K562 (cell line): ENCODE measurements around the gene ADD1. TPM values are rescaled to one million over a fixed set of nuclear protein-coding genes. Genes with fewer than 3 reads are reported as not detected.

Experiments
- BHLHE40 ChIP-seq: IDR thresholded peaks from 2 replicates; pipeline ENCODE4 v1.6.1; 2011; ENCODE audit warnings: low read length, improper control_type of control experiment
- GATA2 ChIP-seq: sonication (generic); formaldehyde crosslinking; IDR thresholded peaks from 2 replicates; pipeline ENCODE4 v1.4.0; 2020; ENCODE audit warnings: mild to moderate bottlenecking, missing genetic modification reagents
- GATAD2A ChIP-seq: fragments of 450-650 bp; IDR thresholded peaks from 2 replicates; pipeline ENCODE4 v1.6.1; 2017
- HDAC2 ChIP-seq: fragments of 450-650 bp; IDR thresholded peaks from 2 replicates; pipeline ENCODE4 v1.6.1; 2016; ENCODE audit warnings: mild to moderate bottlenecking
- MEF2A ChIP-seq: IDR thresholded peaks from 2 replicates; pipeline ENCODE4 v1.6.1; 2011; ENCODE audit warnings: low read depth, mild to moderate bottlenecking, low read length, moderate library complexity; ENCODE audit not compliant: control insufficient read depth
- MEIS2 ChIP-seq: fragments of 450-650 bp; IDR thresholded peaks from 2 replicates; pipeline ENCODE4 v1.6.1; 2014; ENCODE audit warnings: mild to moderate bottlenecking; ENCODE audit not compliant: partially characterized antibody
- MTA3 ChIP-seq: fragments of 450-650 bp; formaldehyde crosslinking; IDR thresholded peaks from 2 replicates; pipeline ENCODE4 v1.6.1; 2017; ENCODE audit warnings: mild to moderate bottlenecking, borderline replicate concordance
- PRMT5 ChIP-seq: sonication (generic); formaldehyde crosslinking; IDR thresholded peaks from 2 replicates; pipeline ENCODE4 v1.5.0; 2020; ENCODE audit warnings: missing genetic modification reagents
- SREBF2 ChIP-seq: sonication (generic); formaldehyde crosslinking; IDR thresholded peaks from 2 replicates; pipeline ENCODE4 v1.4.0; 2020; ENCODE audit warnings: mild to moderate bottlenecking, missing genetic modification reagents
- TCF7 ChIP-seq: sonication (generic); IDR thresholded peaks from 2 replicates; pipeline ENCODE4 v1.6.1; 2016; ENCODE audit warnings: antibody characterized with exemption, borderline replicate concordance
- TEAD1 ChIP-seq, 2 experiments: fragments of 450-650 bp in 1 of 2; sonication (generic) in 1 of 2; formaldehyde crosslinking; IDR thresholded peaks; 2 replicates each; pipeline versions ENCODE4 v1.4.0 to v1.8.0; 2020 to 2022; ENCODE audit warnings: mild to moderate bottlenecking in 2 of 2, missing genetic modification reagents in 1 of 2
- ZBTB17 ChIP-seq: fragments of 450-650 bp; formaldehyde crosslinking; IDR thresholded peaks from 2 replicates; pipeline ENCODE4 v1.4.0; 2020; ENCODE audit warnings: mild to moderate bottlenecking
- ZEB2 ChIP-seq: fragments of 450-650 bp; IDR thresholded peaks from 2 replicates; pipeline ENCODE4 v1.6.1; 2016
- ZFP30 ChIP-seq: fragments of 250-450 bp; sonication (Bioruptor Pico); IDR thresholded peaks from 2 replicates; pipeline ENCODE4 v1.8.0; 2022; ENCODE audit warnings: moderate library complexity, mild to moderate bottlenecking, inconsistent platforms, borderline replicate concordance
- ZNF274 ChIP-seq: IDR thresholded peaks from 2 replicates; pipeline ENCODE4 v1.6.1; 2011; ENCODE audit warnings: low read depth, mild to moderate bottlenecking, low read length, moderate library complexity, borderline replicate concordance
- ZNF280A ChIP-seq: fragments of 450-650 bp; IDR thresholded peaks from 2 replicates; pipeline ENCODE4 v1.6.1; 2018; ENCODE audit warnings: mild to moderate bottlenecking, low read depth; ENCODE audit not compliant: partially characterized antibody
- ZNF785 ChIP-seq: fragments of 250-450 bp; sonication (Bioruptor Pico); IDR thresholded peaks from 2 replicates; pipeline ENCODE4 v1.4.0; 2020; ENCODE audit warnings: mild to moderate bottlenecking
- polyA plus RNA-seq, 8 experiments: library from polyadenylated mRNA; depleted of rRNA in 4 of 8; stranded (reverse) in 5 of 8; unstranded in 3 of 8; fragments of >200 nt; fragmentation: Nextera tagmentation in 2 of 8; fragmentation: Illumina TruSeq in 1 of 8; extraction: Ambion mirVana in 2 of 8; extraction: Trizol in 1 of 8; gene quantifications; 2 replicates each; pipeline versions ENCODE4 v1.2.1 to v1.2.3, GENCODE V29; 2011 to 2014; ENCODE audit warnings: inconsistent platforms in 1 of 8, missing spikeins in 1 of 8
- total RNA-seq, 7 experiments: library from RNA; depleted of rRNA in 6 of 7; stranded (reverse); fragments of >200 nt in 6 of 7; fragmentation: Illumina TruSeq in 2 of 7; extraction: Trizol in 2 of 7; gene quantifications; 2 replicates each; pipeline versions ENCODE4 v1.2.1 to v1.2.3, GENCODE V29; 2011 to 2021; ENCODE audit warnings: low replicate concordance in 1 of 7
- TF ChIP-seq, protein P1 (sequence below): sonication (generic); formaldehyde crosslinking; IDR thresholded peaks from 2 replicates; pipeline ENCODE4 v1.8.1; 2022; ENCODE audit warnings: missing genetic modification reagents
- TF ChIP-seq, protein P2 (sequence below): fragments of 150-350 bp; conservative IDR thresholded peaks from 2 replicates; pipeline ENCODE4 v1.6.1; 2014; ENCODE audit warnings: low read length
- TF ChIP-seq, protein P3 (sequence below): fragments of 250-450 bp; sonication (Bioruptor Pico); IDR thresholded peaks from 2 replicates; pipeline ENCODE4 v1.8.0; 2021; ENCODE audit warnings: mild to moderate bottlenecking, moderate library complexity

Gene ADD1
- total and polyA plus RNA-seq, 9 of the 15 experiments (the other 6 are each of a cell fraction or from before 2014, with no cell fraction given): 17.5 to 153 (median 74.0) TPM

DNA sequence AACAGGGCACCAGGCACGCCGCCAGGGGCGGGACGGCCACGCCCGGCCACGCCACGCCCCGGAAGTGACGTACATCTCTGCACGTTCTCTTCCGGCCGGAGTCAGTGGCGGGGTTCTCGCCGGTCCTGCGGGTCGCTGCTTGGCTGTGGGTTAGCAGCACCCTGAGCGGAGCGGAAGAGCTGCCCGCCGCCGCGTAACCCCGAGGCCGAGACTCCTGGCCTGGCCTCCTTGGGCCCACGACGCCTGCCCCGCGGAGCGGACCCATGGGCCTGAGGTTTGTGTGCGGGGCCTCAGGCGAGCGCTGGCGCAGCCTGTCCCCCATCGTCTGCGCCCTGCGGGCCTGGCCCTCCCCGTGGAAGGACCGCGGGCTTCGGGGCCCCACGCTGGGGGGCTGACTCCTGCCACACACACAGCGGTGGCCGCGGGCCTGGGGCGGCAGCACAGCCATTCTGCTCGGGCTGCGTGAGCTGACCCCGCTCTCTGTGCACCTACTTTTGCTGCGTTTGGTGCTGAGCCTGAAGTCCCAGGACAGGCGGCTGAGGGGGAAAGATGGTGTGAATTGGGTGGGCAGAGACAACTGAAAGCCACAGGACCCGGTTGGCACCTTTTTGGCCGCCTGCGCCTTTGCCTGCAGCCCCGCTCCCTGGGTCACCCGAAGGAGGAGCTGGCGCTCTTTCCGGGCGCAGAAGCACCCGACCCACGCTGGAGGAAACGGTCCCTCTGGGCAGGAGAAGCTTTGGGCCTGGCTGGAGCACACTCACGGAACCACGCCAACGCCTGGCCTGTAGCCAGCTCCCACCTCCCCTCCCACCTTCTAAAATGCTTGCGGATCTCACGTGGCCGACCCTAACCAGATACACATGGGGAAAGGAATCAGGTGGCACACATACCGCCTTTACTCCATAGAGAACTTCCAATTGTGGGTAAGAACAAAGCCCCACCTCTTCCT is 91.4 kb downstream of the ADD1 start (continued):
- TF ChIP-seq, protein P1, sequence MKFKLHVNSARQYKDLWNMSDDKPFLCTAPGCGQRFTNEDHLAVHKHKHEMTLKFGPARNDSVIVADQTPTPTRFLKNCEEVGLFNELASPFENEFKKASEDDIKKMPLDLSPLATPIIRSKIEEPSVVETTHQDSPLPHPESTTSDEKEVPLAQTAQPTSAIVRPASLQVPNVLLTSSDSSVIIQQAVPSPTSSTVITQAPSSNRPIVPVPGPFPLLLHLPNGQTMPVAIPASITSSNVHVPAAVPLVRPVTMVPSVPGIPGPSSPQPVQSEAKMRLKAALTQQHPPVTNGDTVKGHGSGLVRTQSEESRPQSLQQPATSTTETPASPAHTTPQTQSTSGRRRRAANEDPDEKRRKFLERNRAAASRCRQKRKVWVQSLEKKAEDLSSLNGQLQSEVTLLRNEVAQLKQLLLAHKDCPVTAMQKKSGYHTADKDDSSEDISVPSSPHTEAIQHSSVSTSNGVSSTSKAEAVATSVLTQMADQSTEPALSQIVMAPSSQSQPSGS (CRISPR knock-in tag): no peak
- no peak for TF ChIP-seq ZBTB17 (CRISPR knock-in tag)
- TF ChIP-seq MEIS2: no peak
- TF ChIP-seq GATAD2A: no peak
- TF ChIP-seq MEF2A: no peak
- peak; percentile 95 for TF ChIP-seq BHLHE40
- TF ChIP-seq ZNF274: no peak
- TF ChIP-seq TEAD1 (CRISPR knock-in tag; IDR thresholded peaks at IDR 0.05): no peak
- TF ChIP-seq ZNF280A: no peak
- TF ChIP-seq GATA2 (CRISPR knock-in tag): no peak
- TF ChIP-seq ZFP30 (CRISPR knock-in tag): no peak
- TF ChIP-seq TCF7: no peak
- TF ChIP-seq ZNF785 (CRISPR knock-in tag): no peak
- no peak for TF ChIP-seq ZEB2
- no peak for TF ChIP-seq HDAC2
- TF ChIP-seq SREBF2: no peak
- TF ChIP-seq, protein P2, sequence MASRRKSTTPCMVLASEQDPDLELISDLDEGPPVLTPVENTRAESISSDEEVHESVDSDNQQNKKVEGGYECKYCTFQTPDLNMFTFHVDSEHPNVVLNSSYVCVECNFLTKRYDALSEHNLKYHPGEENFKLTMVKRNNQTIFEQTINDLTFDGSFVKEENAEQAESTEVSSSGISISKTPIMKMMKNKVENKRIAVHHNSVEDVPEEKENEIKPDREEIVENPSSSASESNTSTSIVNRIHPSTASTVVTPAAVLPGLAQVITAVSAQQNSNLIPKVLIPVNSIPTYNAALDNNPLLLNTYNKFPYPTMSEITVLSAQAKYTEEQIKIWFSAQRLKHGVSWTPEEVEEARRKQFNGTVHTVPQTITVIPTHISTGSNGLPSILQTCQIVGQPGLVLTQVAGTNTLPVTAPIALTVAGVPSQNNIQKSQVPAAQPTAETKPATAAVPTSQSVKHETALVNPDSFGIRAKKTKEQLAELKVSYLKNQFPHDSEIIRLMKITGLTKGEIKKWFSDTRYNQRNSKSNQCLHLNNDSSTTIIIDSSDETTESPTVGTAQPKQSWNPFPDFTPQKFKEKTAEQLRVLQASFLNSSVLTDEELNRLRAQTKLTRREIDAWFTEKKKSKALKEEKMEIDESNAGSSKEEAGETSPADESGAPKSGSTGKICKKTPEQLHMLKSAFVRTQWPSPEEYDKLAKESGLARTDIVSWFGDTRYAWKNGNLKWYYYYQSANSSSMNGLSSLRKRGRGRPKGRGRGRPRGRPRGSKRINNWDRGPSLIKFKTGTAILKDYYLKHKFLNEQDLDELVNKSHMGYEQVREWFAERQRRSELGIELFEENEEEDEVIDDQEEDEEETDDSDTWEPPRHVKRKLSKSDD: no peak
- peak; percentile 33; the same call in 1 of the 2 replicates for TF ChIP-seq MTA3
- TF ChIP-seq PRMT5 (CRISPR knock-in tag): no peak
- TF ChIP-seq, protein P3, sequence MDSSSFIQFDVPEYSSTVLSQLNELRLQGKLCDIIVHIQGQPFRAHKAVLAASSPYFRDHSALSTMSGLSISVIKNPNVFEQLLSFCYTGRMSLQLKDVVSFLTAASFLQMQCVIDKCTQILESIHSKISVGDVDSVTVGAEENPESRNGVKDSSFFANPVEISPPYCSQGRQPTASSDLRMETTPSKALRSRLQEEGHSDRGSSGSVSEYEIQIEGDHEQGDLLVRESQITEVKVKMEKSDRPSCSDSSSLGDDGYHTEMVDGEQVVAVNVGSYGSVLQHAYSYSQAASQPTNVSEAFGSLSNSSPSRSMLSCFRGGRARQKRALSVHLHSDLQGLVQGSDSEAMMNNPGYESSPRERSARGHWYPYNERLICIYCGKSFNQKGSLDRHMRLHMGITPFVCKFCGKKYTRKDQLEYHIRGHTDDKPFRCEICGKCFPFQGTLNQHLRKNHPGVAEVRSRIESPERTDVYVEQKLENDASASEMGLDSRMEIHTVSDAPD (CRISPR knock-in tag): no peak
